Endothelial cell of umbilical vein (primary cell): Measurements from ENCODE around the gene EDDM3A. TPM values are rescaled to one million over a fixed set of nuclear protein-coding genes. Genes with fewer than 3 reads are reported as not detected.

ENCODE experiments used
- BruUV-seq: library from RNA; stranded (reverse); fragments of 400-500 nt; replicated peaks from 2 replicates; lab custom pipeline; 2021; lab: Mats Ljungman, UMichigan
- CTCF ChIA-PET: fragments of 300-600, 350-600 bp; sonication (Branson Sonifier 250); formaldehyde crosslinking; loops from one replicate; lab custom pipeline; 2021; ENCODE audit warnings: antibody characterized with exemption, inconsistent platforms; lab: Charles Lee
- POLR2A ChIA-PET: fragments of 300-600, 350-600 bp; sonication (Branson Sonifier 250); formaldehyde crosslinking; loops from one replicate; lab custom pipeline; 2021; ENCODE audit warnings: antibody characterized with exemption, inconsistent platforms; lab: Charles Lee
- DNase-seq: peaks from one replicate; pipeline ENCODE4 v3.0.0-alpha.2; 2011; ENCODE audit warnings: low read depth, low spot score
- FAIRE-seq: peaks from 2 replicates; lab custom pipeline; 2011; peaks lifted over from hg19 to GRCh38; lab: Jason Lieb, UNC
- H2AFZ ChIP-seq: 2 replicates; pipeline ENCODE4 v1.6.0; 2012; ENCODE audit warnings: low read depth, low read length, control low read depth, inconsistent platforms
- H3K27ac ChIP-seq: 2 replicates; pipeline ENCODE4 v1.5.1; 2011; ENCODE audit warnings: low read depth, mild to moderate bottlenecking, control low read depth, low read length, moderate library complexity; ENCODE audit not compliant: insufficient read depth
- H3K27me3 ChIP-seq, 2 experiments: 2 replicates each; pipeline versions ENCODE4 v1.6.0 to v1.6.1; 2011; ENCODE audit warnings: low read length in 2 of 2, mixed read lengths in 1 of 2; ENCODE audit not compliant: control insufficient read depth in 2 of 2, insufficient read depth in 2 of 2
- H3K36me3 ChIP-seq, 2 experiments: 2 replicates in 1 of 2; 3 replicates in 1 of 2; pipeline ENCODE4 v1.5.1; 2011; ENCODE audit warnings: low read length in 2 of 2, mild to moderate bottlenecking in 1 of 2, moderate library complexity in 1 of 2; ENCODE audit not compliant: control insufficient read depth in 2 of 2, insufficient read depth in 2 of 2; ENCODE audit errors: extremely low read depth in 1 of 2
- H3K4me1 ChIP-seq: 3 replicates; pipeline ENCODE4 v1.5.1; 2011; ENCODE audit warnings: mild to moderate bottlenecking, low read length; ENCODE audit not compliant: control insufficient read depth, insufficient read depth; ENCODE audit errors: extremely low read depth
- H3K4me2 ChIP-seq: 2 replicates; pipeline ENCODE4 v1.6.1; 2011; ENCODE audit warnings: low read length, control low read depth, mixed read lengths; ENCODE audit not compliant: insufficient read depth
- H3K4me3 ChIP-seq, 3 experiments: fragments of 200-600 bp in 1 of 3; sonication (generic), shearing (Covaris generic) in 1 of 3; replicated peaks in 1 of 3; 2 replicates each; pipeline ENCODE4 v1.5.1; 2011 to 2016; ENCODE audit warnings: control low read depth in 3 of 3, low read length in 3 of 3, mild to moderate bottlenecking in 2 of 3, inconsistent platforms in 1 of 3, low read depth in 1 of 3, moderate library complexity in 1 of 3; ENCODE audit not compliant: insufficient read depth in 1 of 3
- H3K79me2 ChIP-seq: 2 replicates; pipeline ENCODE4 v1.6.0; 2012; ENCODE audit warnings: low read length, inconsistent platforms; ENCODE audit not compliant: control insufficient read depth, insufficient read depth
- H3K9ac ChIP-seq: replicated peaks from 2 replicates; pipeline ENCODE3; 2011; ENCODE audit warnings: low read length, control low read depth; ENCODE audit not compliant: insufficient read depth; ENCODE audit errors: extremely low read depth
- H3K9me1 ChIP-seq: replicated peaks from 3 replicates; pipeline ENCODE4 v1.6.0; 2011; ENCODE audit warnings: mild to moderate bottlenecking, low read length; ENCODE audit not compliant: control insufficient read depth, insufficient read depth; ENCODE audit errors: extremely low read depth
- H3K9me3 ChIP-seq: replicated peaks from 2 replicates; pipeline ENCODE4 v1.5.1; 2012; ENCODE audit warnings: low read length, inconsistent platforms; ENCODE audit not compliant: control insufficient read depth, insufficient read depth
- H4K20me1 ChIP-seq: replicated peaks from 2 replicates; pipeline ENCODE3; 2011; ENCODE audit warnings: mild to moderate bottlenecking, low read length; ENCODE audit not compliant: control insufficient read depth, insufficient read depth; ENCODE audit errors: extremely low read depth
- CTCF ChIP-seq, 2 donors: IDR thresholded peaks; 1 replicate in 1 of 2; 2 replicates in 1 of 2; pipeline ENCODE4 v1.5.1; 2011; ENCODE audit warnings: low read length in 2 of 2, mild to moderate bottlenecking in 2 of 2, moderate library complexity in 2 of 2, control low read depth in 1 of 2, inconsistent platforms in 1 of 2, low read depth in 1 of 2; ENCODE audit not compliant: insufficient read depth in 1 of 2; ENCODE audit errors: extremely low read depth in 1 of 2
- EZH2 ChIP-seq: IDR thresholded peaks from 2 replicates; pipeline ENCODE4 v1.6.1; 2012; ENCODE audit warnings: borderline replicate concordance, low read depth, mild to moderate bottlenecking, moderate library complexity, low read length, inconsistent platforms; ENCODE audit not compliant: severe bottlenecking
- FOS ChIP-seq: IDR thresholded peaks from 2 replicates; pipeline ENCODE4 v1.6.1; 2011; ENCODE audit warnings: mild to moderate bottlenecking, low read length, moderate library complexity, borderline replicate concordance; ENCODE audit not compliant: insufficient read depth
- GATA2 ChIP-seq: IDR thresholded peaks from 2 replicates; pipeline ENCODE4 v1.7.0; 2011; ENCODE audit warnings: low read depth, mild to moderate bottlenecking, moderate library complexity, mixed read lengths, low read length; ENCODE audit not compliant: insufficient read length, insufficient read depth
- JUN ChIP-seq: IDR thresholded peaks from 2 replicates; pipeline ENCODE4 v1.6.1; 2011; ENCODE audit warnings: borderline replicate concordance, low read depth; ENCODE audit not compliant: insufficient read length, insufficient read depth
- MAX ChIP-seq: IDR thresholded peaks from 2 replicates; pipeline ENCODE4 v1.6.1; 2011; ENCODE audit not compliant: insufficient read depth, insufficient read length
- MYC ChIP-seq: IDR thresholded peaks from one replicate; pipeline ENCODE4 v1.6.1; 2011; ENCODE audit warnings: mild to moderate bottlenecking, low read depth, low read length
- POLR2A ChIP-seq: IDR thresholded peaks from 2 replicates; pipeline ENCODE4 v1.6.1; 2012; ENCODE audit warnings: low read depth, mild to moderate bottlenecking, control low read depth, low read length
- POLR2AphosphoS5 ChIP-seq: IDR thresholded peaks from 2 replicates; pipeline ENCODE4 v1.6.1; 2012; ENCODE audit warnings: low read depth, mild to moderate bottlenecking, control low read depth, low read length, moderate library complexity; ENCODE audit not compliant: insufficient read depth
- dilution Hi-C: fragments of 300-500 bp; cut with MboI; formaldehyde crosslinking; loops from one replicate; pipeline ENCODE4 v1.15.0; 2019; ENCODE audit warnings: low sequenced_read_pairs; ENCODE audit not compliant: extremely low pct_ligation_motif_present
- intact Hi-C: fragments of 100-400 bp; cut with micrococcal nuclease; formaldehyde crosslinking; loops from one replicate; pipeline ENCODE4 v1.10.0; 2022
- polyA plus RNA-seq, 4 experiments: library from polyadenylated mRNA; depleted of rRNA in 3 of 4; stranded (reverse) in 3 of 4; unstranded in 1 of 4; fragments of >200 nt; gene quantifications; 2 replicates each; pipeline versions ENCODE4 v1.2.1 to v1.2.3, GENCODE V29; 2011 to 2012; ENCODE audit warnings: missing spikeins in 1 of 4
- total RNA-seq: library from RNA; stranded (reverse); gene quantifications from 2 replicates; pipeline ENCODE4 v1.2.3, GENCODE V29; 2021

The EDDM3A gene
- total and polyA plus RNA-seq, 2 donors (not counting 3 experiments of a cell fraction or from before 2014, with no cell fraction given), result not detected

- Histone ChIP-seq H3K4me2 (no peak overlapping the region), H3K4me1 (peaks cover 11% of the 10 kb centered on the region), H3K36me3 (no peaks in the 10 kb centered on the region), H3K9ac (no peak overlapping the region), H2AFZ (no peak overlapping the region), H3K9me3 (no peaks in the 10 kb centered on the region), H3K9me1 (no peaks in the 10 kb centered on the region), H3K27ac (no peak overlapping the region), H3K27me3 (no peaks in the 10 kb centered on the region), H3K4me3 (no peak overlapping the region), H3K79me2 (no peaks in the 10 kb centered on the region), H4K20me1 (no peaks in the 10 kb centered on the region)
- ChIA-PET CTCF (interaction anchor here (0.7 to 5.1 kb wide), 19 partner anchors 11 to 343 kb away, joined by 3 to 96 read pairs (median 5); partner anchors contain the start of gene RNASE1), POLR2A (interaction anchor here (0.5 kb wide), 1 partner anchor 519 kb away, joined by 5 read pairs; no protein-coding TSS in a partner anchor)
- TF ChIP-seq POLR2AphosphoS5, result no peak
- no peak for TF ChIP-seq FOS
- no peak for TF ChIP-seq EZH2
- no peak for TF ChIP-seq CTCF (IDR thresholded peaks at IDR 0.05; ENCODE audit: extremely low read depth in 1 of 2, insufficient read depth in 1 of 2, low read depth in 1 of 2, low read length in 2 of 2)
- TF ChIP-seq POLR2A, result no peak
- TF ChIP-seq MYC, result no peak
- no peak for TF ChIP-seq GATA2
- TF ChIP-seq MAX, result no peak
- no peak for TF ChIP-seq JUN
- no peak for DNase-seq
- BruUV-seq, result no TSS peak
- dilution Hi-C loops, result no loop called here
- intact Hi-C loops, result loop anchor here (1.0 to 10.0 kb wide), 6 partner anchors 62 to 274 kb away; partner anchors contain the start of gene RNASE1
- FAIRE-seq, result no peak
Measured at GRCh38 chr14:20696764-20697163, 48.9 kb upstream of the EDDM3A start.
